Measurements from ENCODE around the gene CGNL1. TPM values are rescaled to one million over a fixed set of nuclear protein-coding genes. Genes with fewer than 3 reads are reported as not detected.
A peak's percentile ranks its signal among the peaks of the same experiment; 100 is the strongest.

The CGNL1 gene
- total and polyA plus RNA-seq, 2 experiments from 2014 or later: 11.4 to 13.1 TPM

DNA sequence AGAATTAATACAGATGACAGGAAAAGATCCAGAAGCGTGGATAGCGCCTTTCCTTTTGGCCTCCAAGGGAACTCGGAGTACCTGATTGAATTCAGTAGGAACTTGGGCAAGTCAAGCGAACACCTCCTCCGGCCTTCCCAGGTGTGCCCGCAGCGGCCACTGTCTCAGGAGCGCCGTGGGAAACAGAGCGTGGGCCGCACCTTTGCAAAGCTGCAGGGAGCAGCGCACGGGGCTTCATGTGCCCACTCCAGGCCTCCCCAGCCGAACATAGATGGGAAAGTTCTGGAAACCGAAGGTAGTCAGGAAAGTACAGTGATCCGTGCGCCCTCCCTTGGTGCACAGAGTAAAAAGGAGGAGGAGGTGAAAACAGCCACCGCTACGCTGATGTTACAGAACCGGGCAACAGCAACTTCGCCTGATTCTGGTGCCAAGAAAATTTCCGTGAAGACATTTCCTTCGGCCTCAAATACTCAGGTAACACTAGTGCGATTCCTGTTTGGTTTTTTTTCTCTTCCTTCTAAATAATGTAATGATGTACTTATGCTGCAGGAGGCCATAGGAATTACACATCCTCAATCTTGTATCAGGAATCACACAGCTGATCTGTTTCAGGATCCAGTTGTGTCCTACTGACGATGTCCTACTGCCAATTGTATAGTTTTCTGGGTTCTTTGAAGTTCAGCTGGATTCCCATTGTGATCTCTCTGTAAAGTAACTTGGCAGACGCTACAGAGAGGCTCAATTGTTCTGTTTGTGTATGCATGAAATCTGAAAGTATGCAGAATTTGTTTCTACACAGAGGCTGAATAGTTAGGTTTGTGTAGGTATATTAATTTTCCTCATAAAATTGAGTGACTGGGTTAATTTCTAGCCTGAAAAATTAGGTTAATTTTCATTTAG is 63.1 kb downstream of the CGNL1 start:
- no peaks in the 10 kb centered on the region for H3K79me2 ChIP-seq
- H3K27me3 ChIP-seq: no peaks in the 10 kb centered on the region
- TF ChIP-seq EZH2phosphoT487 (IDR thresholded peaks at IDR 0.05; ENCODE audit: low read depth, severe bottlenecking, unreplicated experiment) (no peak), EZH2 (IDR thresholded peaks at IDR 0.05; ENCODE audit: borderline replicate concordance) (no peak)
- TF ChIP-seq, protein P1, sequence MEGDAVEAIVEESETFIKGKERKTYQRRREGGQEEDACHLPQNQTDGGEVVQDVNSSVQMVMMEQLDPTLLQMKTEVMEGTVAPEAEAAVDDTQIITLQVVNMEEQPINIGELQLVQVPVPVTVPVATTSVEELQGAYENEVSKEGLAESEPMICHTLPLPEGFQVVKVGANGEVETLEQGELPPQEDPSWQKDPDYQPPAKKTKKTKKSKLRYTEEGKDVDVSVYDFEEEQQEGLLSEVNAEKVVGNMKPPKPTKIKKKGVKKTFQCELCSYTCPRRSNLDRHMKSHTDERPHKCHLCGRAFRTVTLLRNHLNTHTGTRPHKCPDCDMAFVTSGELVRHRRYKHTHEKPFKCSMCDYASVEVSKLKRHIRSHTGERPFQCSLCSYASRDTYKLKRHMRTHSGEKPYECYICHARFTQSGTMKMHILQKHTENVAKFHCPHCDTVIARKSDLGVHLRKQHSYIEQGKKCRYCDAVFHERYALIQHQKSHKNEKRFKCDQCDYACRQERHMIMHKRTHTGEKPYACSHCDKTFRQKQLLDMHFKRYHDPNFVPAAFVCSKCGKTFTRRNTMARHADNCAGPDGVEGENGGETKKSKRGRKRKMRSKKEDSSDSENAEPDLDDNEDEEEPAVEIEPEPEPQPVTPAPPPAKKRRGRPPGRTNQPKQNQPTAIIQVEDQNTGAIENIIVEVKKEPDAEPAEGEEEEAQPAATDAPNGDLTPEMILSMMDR (IDR thresholded peaks at IDR 0.05; ENCODE audit: poor library complexity): no peak
- no peaks in the 10 kb centered on the region for H3K9me2 ChIP-seq (replicated peaks; ENCODE audit: insufficient read depth)
- H4K20me1 ChIP-seq (ENCODE audit: insufficient read depth, poor library complexity, severe bottlenecking): no peaks in the 10 kb centered on the region
- H3K4me2 ChIP-seq: no peak overlapping the region
- H3K4me1 ChIP-seq (ENCODE audit: insufficient read depth): peaks cover 17% of the 10 kb centered on the region
- WGBS (ENCODE audit: low lambda C conversion rate, missing lambda C conversion rate): 92% methylated on average over 26 of the region's 26 CpGs
- no peak overlapping the region for H2AFZ ChIP-seq
- no peak overlapping the region for H3K4me3 ChIP-seq
- H3K9me3 ChIP-seq (ENCODE audit: low read depth): no peaks in the 10 kb centered on the region
- H3K36me3 ChIP-seq (replicated peaks; ENCODE audit: insufficient read depth, low read depth): no peaks in the 10 kb centered on the region
- no peak for DNase-seq (ENCODE audit: low spot score)
- no peak overlapping the region for H3K27ac ChIP-seq

DNA sequence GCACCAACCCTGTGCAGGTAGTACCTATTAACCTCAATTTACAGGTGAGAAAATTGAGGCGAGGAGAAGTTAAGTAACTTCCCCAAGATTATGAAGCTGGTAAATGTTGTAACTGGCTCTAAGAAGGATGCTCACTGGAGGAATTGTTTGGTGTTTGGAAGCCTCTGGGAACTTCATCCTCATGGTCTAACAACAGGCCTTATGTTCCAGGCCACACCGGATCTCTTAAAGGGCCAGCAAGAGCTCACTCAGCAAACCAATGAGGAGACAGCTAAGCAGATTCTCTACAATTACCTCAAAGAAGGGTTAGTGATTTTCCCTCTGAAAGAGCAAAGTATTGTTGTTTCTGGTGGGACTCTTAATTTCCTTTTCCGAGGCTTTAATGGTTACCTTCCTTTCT is 63.9 kb downstream of the CGNL1 start:
- no peaks in the 10 kb centered on the region for H3K9me2 ChIP-seq (replicated peaks; ENCODE audit: insufficient read depth)
- no peaks in the 10 kb centered on the region for H3K9me3 ChIP-seq (ENCODE audit: low read depth)
- H2AFZ ChIP-seq: no peak overlapping the region
- peak overlapping the region; percentile 58 for H3K27ac ChIP-seq
- no peaks in the 10 kb centered on the region for H4K20me1 ChIP-seq (ENCODE audit: insufficient read depth, poor library complexity, severe bottlenecking)
- TF ChIP-seq EZH2 (IDR thresholded peaks at IDR 0.05; ENCODE audit: borderline replicate concordance): no peak
- TF ChIP-seq, protein P1 (IDR thresholded peaks at IDR 0.05; ENCODE audit: poor library complexity): no peak
- TF ChIP-seq EZH2phosphoT487 (IDR thresholded peaks at IDR 0.05; ENCODE audit: low read depth, severe bottlenecking, unreplicated experiment): no peak
- H3K79me2 ChIP-seq: no peaks in the 10 kb centered on the region
- no peaks in the 10 kb centered on the region for H3K27me3 ChIP-seq
- peaks cover 21% of the 10 kb centered on the region for H3K4me1 ChIP-seq (ENCODE audit: insufficient read depth)
- no peaks in the 10 kb centered on the region for H3K36me3 ChIP-seq (replicated peaks; ENCODE audit: insufficient read depth, low read depth)
- DNase-seq (ENCODE audit: low spot score): no peak
- peak overlapping the region; percentile 52 for H3K4me2 ChIP-seq
- no peak overlapping the region for H3K4me3 ChIP-seq
- WGBS (ENCODE audit: low lambda C conversion rate, missing lambda C conversion rate): 73% methylated on average over 3 of the region's 3 CpGs

DNA sequence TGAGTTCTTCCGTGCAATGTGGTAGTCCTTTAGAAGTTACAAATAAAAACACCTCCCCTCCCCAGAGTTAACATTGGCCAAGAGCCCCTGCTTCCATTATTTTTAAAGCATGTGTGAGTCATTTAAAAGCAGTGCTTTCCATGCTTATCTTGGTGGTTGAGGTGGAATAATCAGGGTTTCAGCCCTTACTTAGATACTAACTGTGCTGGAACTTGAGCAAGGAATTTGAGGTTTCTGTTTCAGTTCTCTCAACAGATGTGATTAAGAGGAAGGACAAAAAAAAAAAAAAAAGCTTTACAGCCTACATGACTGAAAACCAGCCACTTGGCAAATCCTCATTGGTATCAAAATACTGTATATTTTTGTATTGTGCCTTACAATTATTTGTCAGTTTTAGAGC is 64.5 kb downstream of the CGNL1 start:
- peak; percentile 65 for DNase-seq (ENCODE audit: low spot score)
- no peaks in the 10 kb centered on the region for H3K79me2 ChIP-seq
- no peak overlapping the region for H2AFZ ChIP-seq
- TF ChIP-seq, protein P1 (IDR thresholded peaks at IDR 0.05; ENCODE audit: poor library complexity): no peak
- TF ChIP-seq EZH2 (IDR thresholded peaks at IDR 0.05; ENCODE audit: borderline replicate concordance) (no peak), EZH2phosphoT487 (IDR thresholded peaks at IDR 0.05; ENCODE audit: low read depth, severe bottlenecking, unreplicated experiment) (no peak)
- H4K20me1 ChIP-seq (ENCODE audit: insufficient read depth, poor library complexity, severe bottlenecking): no peaks in the 10 kb centered on the region
- peak overlapping the region; percentile 52 for H3K4me2 ChIP-seq
- peaks cover 27% of the 10 kb centered on the region for H3K4me1 ChIP-seq (ENCODE audit: insufficient read depth)
- no peaks in the 10 kb centered on the region for H3K9me2 ChIP-seq (replicated peaks; ENCODE audit: insufficient read depth)
- H3K9me3 ChIP-seq (ENCODE audit: low read depth): no peaks in the 10 kb centered on the region
- no peak overlapping the region for H3K4me3 ChIP-seq
- 25% methylated on average over 1 of the region's 1 CpG for WGBS (ENCODE audit: low lambda C conversion rate, missing lambda C conversion rate)
- no peaks in the 10 kb centered on the region for H3K36me3 ChIP-seq (replicated peaks; ENCODE audit: insufficient read depth, low read depth)
- H3K27me3 ChIP-seq: no peaks in the 10 kb centered on the region
- peak overlapping the region; percentile 58 for H3K27ac ChIP-seq

Data from hepatocyte (in vitro differentiated cells).